GM12892 (cell line): Measurements from ENCODE around the gene AGFG2.

Experiments
- POLR2A ChIP-seq: IDR thresholded peaks from 2 replicates; pipeline ENCODE4 v1.6.1; 2011; ENCODE audit warnings: low read depth, low read length, control low read depth
- POLR2AphosphoS5 ChIP-seq: IDR thresholded peaks from 2 replicates; pipeline ENCODE4 v1.6.1; 2011; ENCODE audit warnings: low read depth, low read length, control low read depth
- TAF1 ChIP-seq: IDR thresholded peaks from 2 replicates; pipeline ENCODE4 v1.6.1; 2011; ENCODE audit warnings: low read depth, mild to moderate bottlenecking, control low read depth, low read length, borderline replicate concordance

- TF ChIP-seq POLR2AphosphoS5 (peak; percentile 72), TAF1 (no peak), POLR2A (no peak)
These were observed 73.2 kb downstream of the AGFG2 start, which contains the start of gene MOSPD3 for GRCh38 chr7:100611983-100612729.
